GM21528 (cell line): ENCODE measurements around the gene CCDC141.

Source experiments
- ATAC-seq: cut with Tn5 transposase; IDR thresholded peaks from one replicate; pipeline ENCODE4 v1.9.1; 2021; ENCODE audit warnings: mild to moderate bottlenecking, moderate library complexity; ENCODE audit not compliant: unreplicated experiment, low FRiP score

CCDC141 gene

DNA sequence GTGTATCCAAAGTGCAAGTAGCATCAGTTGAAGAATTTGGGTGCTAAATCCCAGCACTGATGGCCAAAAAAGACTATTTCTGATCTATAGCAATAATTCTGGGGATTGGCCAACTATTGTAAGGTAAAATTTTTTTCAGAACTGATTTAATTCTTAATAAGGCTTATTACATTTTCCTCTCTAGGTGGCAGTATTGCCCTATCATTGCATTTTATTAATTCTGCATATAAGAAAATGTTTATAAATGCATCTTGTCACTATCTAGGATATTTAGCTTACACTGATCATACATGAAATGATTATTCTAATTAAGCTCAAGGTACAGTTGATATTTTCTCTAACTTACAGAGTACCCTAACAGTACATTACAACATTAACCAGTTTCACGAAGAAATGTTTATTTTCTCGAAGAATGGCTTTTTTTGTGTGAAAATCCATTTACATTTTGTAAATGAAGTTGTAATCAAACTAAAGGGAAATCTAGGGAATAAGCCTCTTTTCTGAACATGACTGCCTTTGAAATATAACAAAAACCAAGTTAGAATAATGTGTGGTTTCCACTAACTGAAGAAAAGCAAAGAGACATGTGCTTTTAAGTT is 253.8 kb downstream of the CCDC141 start:
- no peak for ATAC-seq

GRCh38 chr2:178787934-178788333 is 262.0 kb downstream of the CCDC141 start:
- ATAC-seq, result no peak

DNA sequence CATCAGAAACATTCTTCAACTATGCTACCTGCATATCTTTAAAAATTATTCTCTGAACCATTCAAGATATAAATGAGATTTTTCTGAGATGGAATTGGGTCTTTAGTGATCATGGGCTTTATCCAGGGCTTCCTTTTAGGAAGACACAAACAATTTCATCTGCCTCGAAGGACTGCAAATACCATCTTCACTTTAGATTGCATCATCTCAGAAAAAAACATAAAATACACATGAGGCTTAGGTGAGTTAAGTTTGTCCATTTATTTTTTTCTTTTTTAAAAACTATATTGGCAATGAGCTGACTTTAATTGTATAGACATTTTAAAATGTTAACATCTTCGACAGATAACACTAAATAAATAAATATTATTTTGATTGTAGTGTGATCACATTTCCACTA is 262.8 kb downstream of the CCDC141 start:
- ATAC-seq, result no peak

DNA sequence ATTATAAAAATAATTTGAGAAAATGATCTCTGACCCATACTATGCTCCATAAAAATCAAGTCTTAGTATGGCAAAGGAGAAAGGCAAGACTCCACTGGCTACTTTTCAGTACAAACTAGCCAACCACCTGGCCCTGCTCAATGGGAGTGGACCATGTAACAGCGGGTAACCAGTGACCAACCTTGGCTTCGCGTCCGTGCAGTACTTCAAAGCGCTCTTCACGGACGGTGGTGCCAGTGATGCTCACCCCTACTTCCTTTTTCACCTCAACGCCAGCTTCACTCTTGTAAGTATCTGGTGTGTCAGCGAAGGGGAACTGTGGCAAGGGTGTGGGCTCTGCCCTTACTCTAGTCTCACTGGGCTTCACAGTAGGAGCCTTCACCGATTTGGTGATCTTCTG is 266.0 kb downstream of the CCDC141 start:
- no peak for ATAC-seq

- ATAC-seq, result no peak
These were observed 267.7 kb downstream of the CCDC141 start for GRCh38 chr2:178782236-178782635.
